A673 (cell line): ENCODE data around the gene ATP5F1D.

Experiments used
- EZH2 ChIP-seq: fragments of 200-600 bp; sonication (generic); IDR thresholded peaks from 2 replicates; pipeline ENCODE4 v1.6.1; 2017; ENCODE audit warnings: borderline replicate concordance, low read depth, mild to moderate bottlenecking, mixed read lengths, antibody characterized with exemption, low read length; ENCODE audit not compliant: poor library complexity, severe bottlenecking
- TF ChIP-seq, protein P1 (sequence below): fragments of 300-800, 200-600 bp; sonication (generic); conservative IDR thresholded peaks from 2 replicates; pipeline ENCODE4 v1.5.1; 2017; ENCODE audit warnings: low read depth, mild to moderate bottlenecking, antibody characterized with exemption, low read length, moderate library complexity, mixed read lengths

DNA sequence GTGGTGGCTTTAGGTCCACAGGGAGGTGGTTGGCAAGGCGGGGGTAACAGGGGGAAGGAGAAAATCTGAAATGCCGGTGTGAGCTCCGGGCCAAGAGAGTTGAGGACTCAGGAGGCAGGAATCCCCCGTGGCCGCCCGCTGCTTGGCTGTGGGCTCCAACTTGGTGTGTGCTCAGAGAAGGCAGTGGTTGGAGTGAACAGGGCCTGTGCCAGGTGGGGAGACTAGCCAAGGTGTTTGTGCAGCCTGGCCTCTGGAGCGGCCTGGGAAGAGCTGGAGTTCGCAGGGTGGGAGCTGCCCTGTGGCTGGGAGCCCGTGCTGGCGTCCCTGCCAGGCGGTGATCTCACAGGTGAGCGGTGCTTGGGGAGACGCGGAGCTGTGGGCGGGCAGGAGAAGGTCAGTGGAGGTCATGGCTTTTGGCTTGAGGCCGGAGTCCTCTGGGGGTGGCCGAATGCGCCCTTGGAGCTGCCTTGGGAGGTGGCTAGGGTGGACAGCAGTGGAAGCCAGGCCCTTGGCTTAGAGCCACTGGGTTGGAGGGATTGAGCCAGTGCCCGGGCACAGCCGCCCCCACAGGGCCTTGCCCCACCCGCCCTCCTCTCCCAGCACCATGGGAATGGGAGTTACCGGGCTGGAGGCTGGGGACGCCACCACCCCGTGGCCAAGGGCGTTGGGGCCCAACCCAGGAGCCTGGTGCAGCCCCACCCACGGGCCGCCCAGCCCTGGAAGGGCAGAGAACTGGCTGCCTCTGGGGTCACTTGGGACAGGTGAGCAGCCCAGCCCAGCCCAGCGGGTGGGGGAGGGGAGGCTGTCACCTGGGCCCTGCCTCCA is 20.5 kb downstream of the ATP5F1D start:
- TF ChIP-seq, protein P1, sequence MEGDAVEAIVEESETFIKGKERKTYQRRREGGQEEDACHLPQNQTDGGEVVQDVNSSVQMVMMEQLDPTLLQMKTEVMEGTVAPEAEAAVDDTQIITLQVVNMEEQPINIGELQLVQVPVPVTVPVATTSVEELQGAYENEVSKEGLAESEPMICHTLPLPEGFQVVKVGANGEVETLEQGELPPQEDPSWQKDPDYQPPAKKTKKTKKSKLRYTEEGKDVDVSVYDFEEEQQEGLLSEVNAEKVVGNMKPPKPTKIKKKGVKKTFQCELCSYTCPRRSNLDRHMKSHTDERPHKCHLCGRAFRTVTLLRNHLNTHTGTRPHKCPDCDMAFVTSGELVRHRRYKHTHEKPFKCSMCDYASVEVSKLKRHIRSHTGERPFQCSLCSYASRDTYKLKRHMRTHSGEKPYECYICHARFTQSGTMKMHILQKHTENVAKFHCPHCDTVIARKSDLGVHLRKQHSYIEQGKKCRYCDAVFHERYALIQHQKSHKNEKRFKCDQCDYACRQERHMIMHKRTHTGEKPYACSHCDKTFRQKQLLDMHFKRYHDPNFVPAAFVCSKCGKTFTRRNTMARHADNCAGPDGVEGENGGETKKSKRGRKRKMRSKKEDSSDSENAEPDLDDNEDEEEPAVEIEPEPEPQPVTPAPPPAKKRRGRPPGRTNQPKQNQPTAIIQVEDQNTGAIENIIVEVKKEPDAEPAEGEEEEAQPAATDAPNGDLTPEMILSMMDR: no peak
- TF ChIP-seq EZH2: no peak
